NCI-H82 treated with DMSO at 0.1 percent for 48 hours (cell line): Measurements from ENCODE around the gene NOSTRIN.

Experiments used
- DNase-seq: peaks from one replicate; lab custom pipeline; 2025; ENCODE audit not compliant: unreplicated experiment; lab: John Stamatoyannopoulos, UW

NOSTRIN gene

DNA sequence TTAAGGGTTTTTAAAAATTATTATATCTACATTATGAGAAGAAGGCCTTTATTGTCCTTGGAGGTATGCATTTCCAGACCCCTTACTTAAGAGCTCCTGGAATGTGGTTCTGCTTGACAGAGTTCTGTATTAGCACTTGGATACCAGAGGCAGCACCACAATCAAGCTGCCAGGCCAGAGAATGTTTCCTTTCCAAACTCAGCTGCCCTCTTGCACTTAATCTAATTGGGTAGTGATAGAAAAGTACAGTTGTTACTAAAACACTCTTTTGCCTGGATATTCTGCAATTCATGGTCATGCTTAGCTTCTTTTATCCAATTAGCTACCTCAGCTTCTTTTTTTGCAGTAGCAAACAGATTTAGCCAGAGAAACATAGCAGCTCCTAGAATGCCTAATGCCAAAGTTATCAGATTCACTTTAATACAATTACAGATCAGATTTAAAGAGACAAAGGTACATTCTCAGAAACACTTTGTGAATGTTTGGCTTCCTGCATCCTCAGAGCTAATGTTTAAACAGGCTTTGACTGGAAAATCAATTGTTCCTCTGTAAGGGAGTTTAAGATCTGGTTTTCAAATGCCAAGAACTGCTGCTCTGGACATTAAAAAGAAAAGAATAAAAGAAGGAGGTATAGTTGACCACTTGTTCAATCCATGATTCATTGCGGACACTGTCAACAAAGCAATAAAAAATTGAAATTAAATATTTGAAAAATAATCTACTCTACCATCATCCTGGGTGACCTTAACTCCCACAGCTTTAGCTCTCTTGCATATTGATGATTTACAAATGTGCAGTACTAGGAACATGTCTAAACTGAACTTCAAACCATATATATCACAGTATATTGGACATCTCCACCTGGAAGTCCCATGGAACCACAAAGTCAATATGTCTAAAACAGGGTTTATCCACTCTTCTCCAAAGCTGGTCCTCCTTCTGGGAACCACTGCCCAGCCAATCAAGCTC is 12.8 kb downstream of the NOSTRIN start:
- DNase-seq, result peak; percentile 27

DNA sequence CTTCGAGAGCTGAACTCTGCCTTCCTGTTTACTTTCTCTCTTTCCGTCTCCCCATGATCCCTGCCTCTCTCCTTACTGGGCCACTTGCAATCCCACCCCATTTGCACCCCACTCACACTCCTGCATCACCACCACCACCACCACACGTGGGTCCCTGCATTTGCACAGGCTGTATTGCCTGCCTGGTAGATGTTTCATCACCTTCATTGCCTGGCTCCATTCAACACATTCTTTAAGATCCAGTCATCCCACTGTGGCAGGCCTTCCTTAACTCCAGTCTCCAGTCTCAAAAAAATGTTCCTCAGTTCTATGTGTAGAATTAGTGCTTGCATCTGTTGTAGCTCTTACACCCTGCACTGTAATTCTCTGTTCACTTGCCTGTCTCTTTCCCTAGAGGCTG is 13.9 kb downstream of the NOSTRIN start:
- no peak for DNase-seq

DNA sequence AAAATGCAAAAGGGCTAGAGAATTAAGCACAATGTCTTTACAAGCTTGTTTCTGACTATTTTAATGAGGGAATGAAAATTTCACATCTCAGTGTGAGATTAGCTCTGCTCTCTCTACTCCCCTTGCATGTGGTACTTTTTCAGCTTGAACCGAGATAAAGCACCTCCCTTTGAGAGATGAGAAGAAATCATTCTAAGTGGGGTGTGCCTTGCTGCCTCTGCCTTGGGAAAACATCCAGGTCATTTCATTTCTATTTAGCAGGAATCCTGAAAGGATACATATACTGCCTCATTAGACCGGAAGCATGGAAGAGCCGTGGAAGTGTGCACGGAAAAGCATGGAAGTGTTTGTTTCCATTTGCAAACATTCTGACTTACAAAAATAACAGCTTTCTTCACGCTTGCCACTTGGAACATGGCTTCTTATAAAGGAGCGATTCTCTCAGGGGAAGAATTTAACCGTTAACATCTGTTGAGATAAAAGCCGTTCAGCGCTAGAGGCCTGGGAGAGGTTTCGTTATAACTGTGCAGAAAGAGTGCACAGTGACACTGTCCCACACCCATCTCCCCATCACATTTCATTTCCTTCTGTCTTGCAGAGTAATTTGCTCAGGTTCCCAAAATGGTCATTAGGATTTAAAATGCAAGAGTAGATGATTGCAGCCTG is 16.7 kb downstream of the NOSTRIN start:
- DNase-seq, result no peak

DNA sequence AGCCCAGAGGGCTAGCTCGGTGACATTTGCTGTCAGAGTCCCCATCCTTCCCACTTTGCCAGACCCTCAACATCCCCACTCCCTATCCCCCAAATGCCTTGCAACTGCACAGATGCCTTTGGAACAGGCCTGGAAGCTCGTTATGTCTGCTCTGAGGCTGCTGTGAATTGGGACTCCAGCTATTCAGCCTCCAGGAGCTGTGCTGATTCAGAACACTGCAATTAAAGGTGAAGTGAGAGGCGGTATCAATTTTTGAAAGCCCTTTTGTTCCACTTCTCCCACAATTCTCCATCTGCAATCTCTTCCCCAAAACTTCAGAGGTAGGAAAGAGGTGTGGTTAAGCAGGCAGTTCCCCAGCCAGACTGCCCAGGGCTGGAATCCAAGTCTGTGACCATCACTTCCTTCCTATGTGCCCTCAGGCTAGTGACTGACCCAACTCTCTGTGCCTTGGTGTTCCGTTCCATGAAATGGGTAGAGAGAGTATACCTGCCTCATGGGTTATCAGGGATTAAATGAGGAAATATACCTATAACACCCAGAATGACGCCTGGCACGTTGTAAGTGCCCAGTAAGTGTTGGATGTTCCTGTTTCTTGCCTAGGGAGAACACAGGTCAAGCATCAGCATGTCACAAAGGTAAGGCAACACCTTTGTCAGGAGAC is 17.5 kb downstream of the NOSTRIN start:
- no peak for DNase-seq

DNA sequence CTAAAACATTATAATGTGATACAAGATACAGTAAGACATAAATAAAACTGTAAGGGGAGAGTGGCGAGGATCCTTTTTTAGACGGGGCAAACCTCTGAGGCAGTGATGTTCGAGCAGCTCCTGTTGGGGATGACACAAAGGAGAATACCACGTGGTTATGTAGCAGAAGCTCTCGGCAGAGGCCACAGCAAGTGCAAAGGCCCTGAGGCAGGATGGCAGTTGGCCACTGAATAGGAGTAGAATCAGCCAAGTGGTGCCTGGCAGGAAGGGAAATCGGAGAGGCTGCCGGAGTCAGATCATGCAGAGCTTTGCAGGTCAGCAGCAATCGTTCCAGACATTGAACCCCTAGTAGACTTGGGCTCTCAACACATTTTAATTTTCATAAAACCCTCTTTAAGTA is 19.1 kb downstream of the NOSTRIN start:
- no peak for DNase-seq

DNA sequence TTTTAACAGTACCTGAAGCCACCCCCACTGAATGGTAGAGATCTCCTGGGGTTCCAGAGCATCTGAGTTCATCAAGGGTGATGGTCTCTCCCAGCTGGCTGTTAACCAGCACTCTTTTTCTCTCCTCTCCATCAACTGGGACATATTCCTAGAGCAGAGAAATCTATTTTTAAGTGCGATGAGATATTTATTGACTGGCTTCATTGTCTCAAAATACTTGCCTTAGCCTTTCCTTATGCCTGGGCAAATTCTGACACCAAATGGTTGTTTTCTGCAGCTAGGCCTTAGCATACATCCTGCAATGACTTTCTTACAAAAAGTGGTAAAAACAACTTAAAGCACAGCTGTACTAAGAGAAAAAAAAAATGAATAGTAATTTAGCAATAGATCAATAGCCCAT is 19.6 kb downstream of the NOSTRIN start:
- no peak for DNase-seq

DNA sequence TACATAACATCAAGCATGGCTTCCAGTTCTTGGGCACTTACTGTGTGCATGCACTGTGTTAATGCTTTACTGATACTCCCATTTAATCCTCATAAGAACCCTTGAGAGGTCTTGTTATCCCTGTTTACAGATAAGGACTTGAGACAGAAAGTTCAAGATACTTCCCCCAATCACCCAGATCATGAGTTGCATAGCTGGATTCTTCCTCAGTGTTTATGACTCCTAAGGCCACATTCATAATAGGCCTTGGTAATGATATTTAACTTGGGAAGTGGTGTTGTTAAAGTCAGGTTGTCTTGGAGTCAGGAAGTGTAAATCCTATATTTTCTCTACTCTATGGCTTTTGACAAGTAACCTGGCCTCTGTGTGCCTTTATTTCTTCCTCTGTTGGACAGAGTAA is 22.7 kb downstream of the NOSTRIN start:
- DNase-seq, result no peak

DNA sequence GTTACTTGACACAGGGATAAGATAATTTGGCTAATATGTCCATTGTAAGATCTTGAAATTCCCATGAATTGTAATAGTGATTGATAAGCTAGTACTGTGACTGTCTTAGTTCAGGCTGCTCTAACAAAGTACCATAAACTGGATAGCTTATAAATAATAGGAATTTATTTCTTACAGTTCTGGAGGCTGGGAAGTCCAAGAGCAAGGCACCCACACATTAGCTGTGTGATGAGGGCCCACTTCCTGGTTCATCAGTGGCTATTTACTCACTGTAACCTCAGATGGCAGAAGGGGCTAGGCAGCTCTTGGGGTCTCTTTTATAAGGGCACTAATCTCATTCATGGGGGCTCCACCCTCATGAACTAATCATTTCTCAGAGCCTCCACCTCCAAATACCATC is 28.5 kb downstream of the NOSTRIN start:
- DNase-seq, result no peak

DNA sequence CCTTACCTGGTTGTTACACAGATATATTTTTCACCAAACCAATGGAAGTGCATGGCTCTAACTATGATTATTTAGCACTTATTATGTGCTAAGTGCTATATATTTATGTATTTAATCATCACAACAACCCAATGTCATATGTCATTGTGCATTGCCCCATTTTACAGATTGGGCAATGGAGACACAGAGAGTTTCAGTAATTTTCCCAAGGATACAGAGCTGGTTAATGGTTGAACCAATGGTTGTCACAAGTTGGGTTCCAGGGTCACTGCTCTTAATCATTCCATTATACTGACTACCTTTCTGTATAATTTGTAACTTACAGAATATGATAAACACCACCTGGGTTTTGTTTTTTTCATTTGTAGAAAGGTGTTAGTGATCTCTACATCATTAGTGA is 29.2 kb downstream of the NOSTRIN start:
- no peak for DNase-seq

DNA sequence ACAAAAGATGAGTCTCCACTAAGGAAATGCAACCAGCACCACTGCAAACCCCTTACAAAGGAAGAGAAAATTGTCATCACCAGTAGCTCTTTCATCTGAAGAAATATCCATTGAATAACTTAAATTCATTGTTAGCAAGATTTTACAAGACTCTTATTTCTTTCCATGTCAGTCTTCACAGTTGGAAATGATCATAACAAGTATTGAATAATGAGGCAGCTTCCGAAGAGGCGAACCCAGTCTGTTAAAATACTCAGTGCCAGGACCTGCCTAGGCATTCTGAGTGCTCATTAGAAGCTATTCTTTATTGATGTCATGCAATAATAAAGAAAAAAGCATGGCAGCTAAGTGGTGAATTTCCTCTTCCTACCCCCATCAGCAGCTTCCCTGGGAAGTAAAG is 33.5 kb downstream of the NOSTRIN start:
- DNase-seq, result no peak

DNA sequence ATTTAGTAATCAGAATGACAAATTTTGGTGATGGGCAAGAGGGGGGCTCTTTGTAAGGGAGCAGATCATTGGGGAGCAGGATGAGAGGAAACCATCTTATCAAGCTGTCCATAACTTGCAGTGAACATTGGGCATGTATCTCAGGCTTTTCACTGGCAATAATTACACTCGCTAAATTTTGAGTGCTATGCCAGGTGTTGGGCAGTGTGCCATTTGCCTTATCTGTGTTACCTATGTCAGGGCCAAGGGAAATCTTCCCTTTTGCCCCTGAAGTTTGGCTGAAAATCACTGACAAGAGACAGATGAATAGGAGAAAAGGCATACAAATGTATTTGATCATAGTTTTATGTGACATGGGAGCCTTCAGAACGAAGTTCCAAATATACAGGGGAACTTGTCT is 39.0 kb downstream of the NOSTRIN start:
- DNase-seq, result no peak

DNA sequence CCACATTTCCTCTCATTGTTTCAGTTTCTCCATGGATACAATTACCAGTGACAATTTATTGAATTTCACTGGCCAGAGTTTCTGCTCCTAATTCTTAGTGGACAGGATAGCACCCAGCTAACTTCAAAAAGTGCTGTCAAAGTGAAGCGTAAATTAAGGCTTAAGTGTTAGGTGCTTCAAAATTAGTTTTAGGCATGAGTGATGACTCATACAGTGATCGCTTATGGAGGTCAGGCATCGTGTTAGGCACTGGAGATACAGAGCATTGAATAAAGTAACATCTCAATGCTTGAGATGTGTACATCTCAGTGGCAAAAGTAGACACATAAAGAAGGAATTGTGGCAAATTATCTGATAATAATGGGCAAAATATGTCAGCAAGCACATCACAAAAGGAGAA is 40.8 kb downstream of the NOSTRIN start:
- no peak for DNase-seq

DNA sequence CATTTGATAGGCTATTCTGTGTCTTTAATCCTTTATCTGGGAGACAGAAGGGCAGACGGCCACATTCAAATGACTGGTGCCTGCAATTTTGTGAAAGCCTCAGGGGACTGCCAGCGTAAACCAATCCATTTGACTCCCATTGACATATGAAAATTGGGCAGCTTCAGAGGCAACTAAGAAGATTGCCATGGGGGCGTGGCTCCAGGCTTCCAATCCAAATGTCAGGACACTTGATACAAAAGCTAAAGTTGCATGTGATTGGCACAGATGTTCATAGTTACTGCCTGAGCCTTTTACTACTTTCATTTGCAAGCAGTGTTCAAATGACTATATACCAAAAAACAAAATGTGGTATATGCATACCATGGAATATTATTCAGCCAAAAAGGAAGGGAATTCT is 45.8 kb downstream of the NOSTRIN start:
- peak; percentile 49 for DNase-seq

DNA sequence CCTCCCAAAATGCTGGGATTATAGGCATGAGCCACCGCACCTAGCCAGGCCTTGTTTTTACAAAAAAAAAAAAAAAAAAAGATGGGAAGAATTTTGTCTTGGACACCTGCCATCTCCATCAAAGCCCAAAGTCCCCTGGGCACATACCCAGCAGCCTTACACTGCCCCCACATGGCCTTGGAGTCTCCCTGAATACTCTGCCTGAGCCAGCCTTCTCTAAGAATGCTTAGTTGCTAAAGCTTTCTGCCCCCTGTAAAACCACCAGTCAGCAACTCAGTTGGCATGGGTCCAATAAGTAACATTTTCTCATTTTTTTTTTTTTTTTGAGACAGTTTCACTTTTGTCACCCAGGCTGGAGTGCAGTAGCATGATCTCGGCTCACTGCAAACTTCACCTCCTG is 47.2 kb downstream of the NOSTRIN start:
- DNase-seq, result no peak

DNA sequence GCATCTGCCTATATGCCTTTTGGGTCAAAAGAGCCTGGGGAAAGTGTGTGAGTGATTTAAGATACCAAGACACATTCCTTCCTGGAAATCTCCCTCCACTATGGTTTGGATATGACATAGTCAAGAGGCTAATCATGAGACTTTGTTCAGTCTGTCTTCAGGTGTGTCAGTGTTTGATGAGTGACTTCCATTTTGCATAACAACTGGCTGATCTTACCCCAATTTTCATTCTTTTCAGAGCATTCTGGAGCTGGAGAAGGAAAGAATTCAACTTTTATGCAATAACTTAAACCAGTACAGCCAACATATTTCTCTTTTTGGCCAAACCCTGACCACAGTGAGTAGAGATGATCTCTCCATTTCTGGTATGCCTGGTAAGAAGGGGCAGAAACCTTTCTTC is 48.4 kb downstream of the NOSTRIN start:
- no peak for DNase-seq

DNA sequence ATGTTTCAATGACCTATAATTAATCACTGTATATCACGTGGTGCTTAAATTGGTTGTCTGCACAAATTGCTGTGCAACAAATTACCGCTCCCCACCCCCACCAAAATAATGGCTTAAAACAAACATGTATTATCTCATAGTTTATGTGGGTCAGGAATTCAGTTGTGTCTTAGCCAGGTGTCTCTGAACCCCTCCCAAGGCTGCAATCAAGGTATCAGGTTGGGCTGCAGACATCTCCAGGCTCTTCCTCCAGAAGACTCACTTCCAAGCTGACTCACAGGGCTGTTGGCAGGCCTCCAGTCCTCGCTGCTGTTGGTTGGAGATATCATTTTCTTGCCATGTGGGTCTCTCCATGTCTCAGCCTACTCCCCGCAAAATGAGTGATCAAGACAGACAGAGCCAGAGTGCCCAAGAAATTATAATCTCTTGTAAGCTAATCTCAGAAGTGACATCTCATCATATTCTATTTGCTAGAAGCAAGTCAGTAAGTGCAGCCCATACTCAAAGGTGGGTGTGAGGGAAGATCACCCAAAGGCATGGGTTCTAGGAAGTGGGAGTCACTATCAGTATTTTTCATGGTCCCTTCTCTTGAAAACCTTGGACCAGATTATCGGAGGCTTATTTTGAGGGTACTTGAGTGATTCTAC is 49.4 kb downstream of the NOSTRIN start:
- DNase-seq, result no peak

DNA sequence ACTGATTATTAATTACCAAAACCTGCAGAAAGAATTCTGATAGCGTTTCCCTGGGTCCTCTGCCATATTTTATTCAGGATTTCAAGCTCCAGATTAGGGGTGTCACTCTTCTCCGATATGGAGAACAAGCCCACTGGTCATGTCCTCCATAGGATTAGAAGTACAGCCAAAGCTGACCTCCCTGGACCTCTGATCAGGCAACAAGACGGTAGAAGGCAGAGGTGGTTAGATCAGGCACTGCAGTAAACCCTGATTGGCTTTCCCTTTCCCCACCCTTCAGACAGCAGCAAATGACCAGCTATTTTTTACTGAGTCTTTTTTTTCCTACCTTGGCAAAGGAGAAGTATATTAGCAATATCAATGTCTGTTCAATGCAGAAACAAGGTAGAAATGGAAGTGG is 50.0 kb downstream of the NOSTRIN start:
- DNase-seq, result no peak

DNA sequence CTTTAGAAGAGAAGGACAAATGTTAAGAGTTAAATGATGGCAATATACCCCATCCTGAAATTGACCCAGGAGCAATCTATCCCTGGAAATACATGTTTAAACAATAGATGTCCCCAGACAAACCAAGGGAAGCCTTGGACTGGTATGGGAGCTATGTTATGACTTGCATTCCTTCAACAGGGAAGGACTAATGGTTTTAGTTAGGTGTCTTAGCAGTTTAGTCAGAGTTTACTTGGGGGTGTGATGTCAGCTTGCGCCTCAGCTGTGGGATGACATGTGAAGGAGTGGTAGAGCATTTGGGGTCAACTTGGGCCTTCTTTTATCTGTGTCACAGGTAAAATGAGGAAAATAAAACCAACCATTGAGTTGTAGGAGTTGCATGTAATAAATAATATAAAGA is 51.0 kb downstream of the NOSTRIN start:
- DNase-seq, result no peak

DNA sequence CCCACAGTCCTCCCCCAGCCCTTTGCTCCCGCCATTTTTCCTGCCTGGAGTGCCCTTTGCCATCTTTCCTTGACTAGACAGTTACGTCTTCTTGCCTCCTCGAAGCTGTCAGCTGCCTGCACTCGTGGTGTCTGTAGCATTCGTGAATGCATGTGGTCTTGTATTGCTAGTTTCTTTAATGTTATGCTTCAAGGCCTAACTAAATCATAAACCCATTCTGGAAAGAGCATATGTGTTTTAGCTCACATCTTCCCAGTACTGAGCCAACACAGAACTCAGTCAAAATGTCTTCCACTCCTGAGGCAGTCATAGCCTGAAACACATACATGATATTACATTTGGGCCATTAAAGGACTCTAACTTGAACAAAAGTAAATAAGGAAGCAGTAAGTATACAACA is 52.2 kb downstream of the NOSTRIN start:
- no peak for DNase-seq

DNA sequence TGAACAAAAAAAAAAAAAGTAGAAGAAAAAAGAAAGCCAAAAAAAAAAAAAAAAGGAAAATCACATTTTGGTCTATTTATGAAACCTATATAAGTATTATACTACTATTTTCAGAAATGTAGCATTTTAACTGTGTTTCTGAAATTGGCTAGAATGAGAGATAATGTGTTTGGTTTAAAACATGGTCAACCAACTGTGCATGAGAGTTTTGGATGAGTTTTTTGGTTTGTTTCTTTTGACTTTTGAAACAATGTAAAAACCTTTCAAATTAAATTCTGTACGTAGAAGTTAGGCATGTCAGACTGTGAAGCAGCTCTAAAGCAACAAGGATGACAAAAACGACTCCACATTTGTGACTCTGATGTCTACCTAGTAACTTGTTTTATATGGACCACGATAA is 53.2 kb downstream of the NOSTRIN start:
- DNase-seq, result no peak

DNA sequence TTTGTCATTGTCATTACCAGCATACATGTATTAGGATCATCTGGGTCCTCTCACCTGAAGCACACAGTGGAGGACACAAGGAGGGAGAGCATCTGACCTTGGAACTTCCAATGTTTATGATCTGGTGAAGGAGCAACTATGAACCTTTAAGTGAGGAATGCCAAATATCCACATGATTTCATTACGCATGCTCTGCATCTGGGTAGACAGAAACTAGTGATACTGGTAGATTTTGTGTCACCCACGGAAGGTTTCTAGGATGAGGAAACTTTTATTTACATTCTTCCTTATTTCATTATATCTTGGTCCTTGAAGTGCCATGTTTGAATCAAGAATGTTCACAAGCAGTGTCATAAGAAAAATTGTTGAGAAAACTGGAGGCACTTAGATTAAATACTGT is 55.7 kb downstream of the NOSTRIN start:
- DNase-seq, result no peak
